HG03565 (cell line): ENCODE data around the gene DNAJC16.
"Not testable (repeated sequence)": the region's sequence is repeated elsewhere in the genome, so short reads cannot be mapped to it uniquely, and the experiment has no call there.

Source experiments
- ATAC-seq: cut with Tn5 transposase; IDR thresholded peaks from one replicate; pipeline ENCODE4 v1.9.1; 2021; ENCODE audit warnings: mild to moderate bottlenecking, moderate library complexity; ENCODE audit not compliant: unreplicated experiment

The DNAJC16 gene

DNA sequence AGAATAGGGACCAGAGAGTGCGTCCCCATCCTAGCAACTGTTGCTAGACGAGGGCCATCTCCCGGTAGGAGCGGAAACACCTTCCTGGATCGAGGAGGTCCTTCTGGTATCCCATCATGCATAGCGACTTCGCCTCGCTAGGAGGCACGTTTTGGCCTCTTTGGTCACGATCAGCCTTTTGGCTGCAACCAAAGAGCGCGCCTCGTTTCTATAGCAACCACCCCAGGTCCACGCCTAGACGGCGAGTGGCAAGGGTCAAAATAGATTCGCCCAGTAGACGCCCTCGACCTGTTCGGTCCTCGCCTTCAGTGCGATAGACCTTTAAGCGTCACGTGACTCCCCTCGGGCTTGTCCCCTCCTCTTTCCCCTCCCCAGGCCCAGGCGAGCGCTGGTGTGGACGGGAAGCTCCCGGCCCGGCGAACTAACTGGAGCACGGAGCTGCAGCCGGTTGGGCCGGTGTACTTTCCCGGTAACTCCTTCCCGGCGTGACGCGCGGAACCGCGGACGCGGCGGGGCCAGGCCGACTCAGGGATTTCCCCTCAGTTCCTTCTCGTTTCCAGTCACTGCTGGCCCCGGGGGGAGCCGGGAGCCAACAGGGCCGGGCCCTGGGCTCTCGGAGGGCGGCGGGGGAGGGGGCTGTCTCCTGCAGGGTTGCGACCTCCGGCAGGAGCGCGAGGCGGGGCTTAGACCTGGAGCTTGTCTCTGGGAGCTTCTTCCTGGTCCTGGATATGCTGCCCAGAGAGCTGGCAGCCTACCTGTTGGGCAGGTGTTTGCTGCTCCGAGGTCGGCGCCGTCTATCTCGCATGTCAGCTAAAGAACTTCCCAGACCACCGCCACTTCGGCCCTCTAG is at the start of gene DNAJC16:
Gene DNAJC16 (plus strand): TSS at position 359 of the 850 bp plus-strand sequence. CDS start 2,258 bp downstream, outside the sequence.
- ATAC-seq = peak; percentile 58

DNA sequence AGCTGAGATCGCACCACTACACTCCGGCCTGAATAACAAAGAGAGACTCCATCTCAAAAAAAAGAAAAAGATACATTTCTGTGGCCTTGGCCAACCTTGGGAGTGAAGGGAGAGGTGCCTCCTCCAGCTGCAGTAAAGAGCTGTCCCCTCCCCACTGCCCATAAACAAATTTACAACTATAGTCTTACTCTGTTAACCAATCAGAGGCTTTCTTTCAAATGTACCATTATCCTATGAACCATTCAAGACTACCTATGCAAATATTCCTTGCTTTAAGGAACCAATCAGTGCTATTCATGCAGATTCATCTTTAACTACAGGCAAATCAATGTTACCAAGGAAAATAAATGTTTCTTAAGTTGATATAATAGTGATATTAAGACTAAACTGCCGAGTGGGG is 49.7 kb upstream of the DNAJC16 start:
- ATAC-seq = no peak

DNA sequence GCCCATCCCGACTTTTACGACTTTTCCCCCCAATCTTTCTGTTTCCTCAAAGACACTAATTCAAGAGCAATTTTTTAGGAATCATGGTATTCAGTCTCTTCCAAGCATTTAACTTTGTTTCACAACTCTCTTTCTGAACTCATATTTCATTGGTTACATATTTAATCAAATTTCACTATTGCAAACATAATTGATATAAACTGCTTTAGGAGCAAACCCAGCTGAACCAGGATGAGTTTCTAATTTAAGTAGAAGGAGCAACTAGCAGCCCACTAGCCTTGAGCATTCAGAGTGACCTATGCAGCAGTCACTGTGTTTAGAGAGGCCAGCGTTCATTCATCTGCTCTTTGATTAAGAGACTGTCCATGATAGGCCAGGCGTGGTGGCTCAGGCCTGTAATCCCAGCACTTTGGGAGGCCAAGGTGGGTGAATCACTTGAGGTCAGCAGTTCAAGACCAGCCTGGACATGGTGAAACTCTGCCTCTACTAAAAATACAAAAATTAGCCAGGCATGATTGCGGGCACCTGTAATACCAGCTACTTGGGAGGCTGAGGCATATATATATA is 48.9 kb upstream of the DNAJC16 start:
- no peak for ATAC-seq

DNA sequence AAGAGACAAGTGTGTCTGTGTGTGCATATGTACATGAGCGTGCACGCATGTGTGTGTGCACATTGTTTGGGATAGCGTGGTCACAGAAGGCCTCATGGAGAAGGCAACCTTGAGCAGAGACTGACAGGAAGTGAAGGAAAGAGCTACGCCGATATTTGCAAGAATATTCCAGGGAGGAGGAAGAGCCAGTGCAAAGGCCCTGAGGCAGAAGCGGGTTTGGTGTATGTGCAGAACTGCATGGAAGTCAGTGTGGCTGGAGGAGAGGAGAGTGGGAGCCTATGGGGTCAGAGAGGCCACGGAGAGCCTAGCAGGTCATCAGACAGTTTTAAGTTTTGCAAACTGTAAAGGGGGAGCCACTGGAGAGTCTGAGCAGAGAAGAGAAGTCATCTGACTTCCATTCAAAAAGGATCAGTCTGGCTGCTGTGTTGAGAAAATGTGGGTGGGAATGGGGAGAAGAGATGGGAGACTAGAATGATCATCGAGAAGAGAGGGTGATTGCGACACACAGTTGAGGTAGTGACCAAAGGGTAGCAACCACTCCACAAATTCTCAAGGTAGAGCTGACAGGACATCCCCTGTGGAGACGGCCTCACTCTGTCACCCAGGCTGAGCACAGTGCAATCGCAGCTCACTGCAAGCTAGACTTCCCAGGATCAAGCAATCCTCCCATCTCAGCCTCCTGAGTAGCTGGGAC is 46.8 kb upstream of the DNAJC16 start:
- ATAC-seq = no peak

DNA sequence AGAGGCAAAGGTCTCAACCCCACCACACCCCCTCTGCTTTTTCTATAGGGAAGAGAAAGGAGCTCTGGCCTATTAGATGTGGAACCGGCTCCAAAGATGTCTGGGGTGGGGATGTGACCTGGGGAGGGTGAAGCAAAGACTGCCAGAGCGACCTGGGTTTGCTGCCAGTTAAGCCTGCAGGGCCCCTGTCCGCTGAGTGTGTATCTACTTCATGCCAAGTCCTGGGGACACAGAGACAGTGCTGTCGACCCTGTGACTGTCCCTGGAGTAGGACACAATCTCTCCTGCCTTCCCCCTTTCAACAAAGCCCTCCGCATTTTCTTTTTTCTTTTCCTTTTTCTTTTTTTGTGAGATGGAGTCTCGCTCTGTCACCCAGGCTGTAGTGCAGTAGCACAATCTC is 44.2 kb upstream of the DNAJC16 start:
- not testable (repeated sequence) for ATAC-seq

DNA sequence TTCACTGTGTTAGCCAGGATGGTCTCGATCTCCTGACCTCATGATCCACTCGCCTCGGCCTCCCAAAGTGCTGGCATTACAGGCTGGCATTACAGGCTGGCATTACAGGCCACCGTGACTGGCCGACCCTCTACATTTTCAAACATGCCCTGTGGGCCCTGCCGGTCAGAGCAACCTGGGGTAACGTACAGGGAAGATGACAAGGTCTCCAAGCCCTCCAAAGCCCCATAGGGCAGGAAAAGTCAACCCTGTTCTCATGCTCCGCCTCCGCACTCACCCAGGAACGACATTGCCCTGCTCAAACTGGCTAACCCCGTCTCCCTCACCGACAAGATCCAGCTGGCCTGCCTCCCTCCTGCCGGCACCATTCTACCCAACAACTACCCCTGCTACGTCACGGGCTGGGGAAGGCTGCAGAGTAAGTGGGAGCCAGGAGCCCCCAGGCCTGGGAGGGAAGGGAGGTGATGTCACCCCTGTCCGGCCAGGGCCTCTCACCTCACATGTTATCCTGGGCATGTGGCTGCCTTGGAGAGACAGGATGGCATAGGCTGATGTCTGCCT is 43.6 kb upstream of the DNAJC16 start:
- not testable (repeated sequence) for ATAC-seq

DNA sequence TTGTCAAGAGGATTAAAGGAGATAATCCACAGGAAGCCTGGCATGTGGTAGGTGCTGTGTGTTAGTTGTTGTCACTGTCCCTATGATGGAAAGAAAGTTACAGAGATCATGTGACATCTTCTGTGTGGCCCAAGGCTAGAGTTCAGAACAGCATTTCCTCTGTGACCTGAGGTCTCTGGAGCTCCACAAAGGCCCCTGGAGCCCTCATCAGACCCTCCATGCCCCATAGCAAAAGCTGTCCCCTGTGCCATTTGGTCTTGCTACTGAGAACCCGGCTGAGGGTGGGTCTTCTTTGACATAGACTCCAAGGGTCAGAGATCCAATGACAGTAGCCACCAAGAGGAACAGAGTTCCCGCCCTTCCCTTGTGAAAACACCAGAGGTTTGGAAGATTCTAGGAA is 42.7 kb upstream of the DNAJC16 start:
- ATAC-seq = no peak

DNA sequence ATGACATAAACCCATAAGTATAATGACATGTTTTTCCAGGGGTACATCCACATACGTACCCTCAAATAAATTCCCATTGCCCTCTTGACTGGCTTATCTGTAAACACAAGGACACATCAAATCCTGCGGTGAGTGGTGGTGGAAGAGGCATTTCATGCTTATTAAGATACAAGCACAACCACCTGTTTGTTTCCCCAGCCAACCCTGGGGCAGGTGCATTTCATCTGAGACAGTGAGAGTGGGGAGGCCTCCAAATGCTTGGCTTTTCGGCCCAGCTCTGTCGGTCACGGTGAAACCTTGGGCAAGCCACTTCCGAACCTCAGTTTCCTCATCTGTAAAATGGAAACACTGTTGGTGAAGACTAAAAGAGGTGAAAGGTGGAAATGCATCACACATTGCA is 42.2 kb upstream of the DNAJC16 start:
- ATAC-seq = not testable (repeated sequence)

DNA sequence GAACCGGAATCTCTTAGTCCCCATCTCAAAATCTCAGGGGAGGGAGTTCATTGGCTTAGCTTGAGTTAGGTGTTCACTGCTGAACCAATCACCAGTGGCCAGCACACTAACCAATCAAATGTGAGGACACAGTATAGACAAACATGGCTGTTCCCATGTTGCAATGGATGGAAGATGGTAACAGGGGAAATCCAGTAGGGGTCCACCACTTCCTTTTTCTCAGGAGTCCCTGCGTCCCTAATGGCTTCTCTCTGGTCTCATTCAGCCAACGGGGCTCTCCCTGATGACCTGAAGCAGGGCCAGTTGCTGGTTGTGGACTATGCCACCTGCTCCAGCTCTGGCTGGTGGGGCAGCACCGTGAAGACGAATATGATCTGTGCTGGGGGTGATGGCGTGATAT is 41.0 kb upstream of the DNAJC16 start:
- no peak for ATAC-seq

DNA sequence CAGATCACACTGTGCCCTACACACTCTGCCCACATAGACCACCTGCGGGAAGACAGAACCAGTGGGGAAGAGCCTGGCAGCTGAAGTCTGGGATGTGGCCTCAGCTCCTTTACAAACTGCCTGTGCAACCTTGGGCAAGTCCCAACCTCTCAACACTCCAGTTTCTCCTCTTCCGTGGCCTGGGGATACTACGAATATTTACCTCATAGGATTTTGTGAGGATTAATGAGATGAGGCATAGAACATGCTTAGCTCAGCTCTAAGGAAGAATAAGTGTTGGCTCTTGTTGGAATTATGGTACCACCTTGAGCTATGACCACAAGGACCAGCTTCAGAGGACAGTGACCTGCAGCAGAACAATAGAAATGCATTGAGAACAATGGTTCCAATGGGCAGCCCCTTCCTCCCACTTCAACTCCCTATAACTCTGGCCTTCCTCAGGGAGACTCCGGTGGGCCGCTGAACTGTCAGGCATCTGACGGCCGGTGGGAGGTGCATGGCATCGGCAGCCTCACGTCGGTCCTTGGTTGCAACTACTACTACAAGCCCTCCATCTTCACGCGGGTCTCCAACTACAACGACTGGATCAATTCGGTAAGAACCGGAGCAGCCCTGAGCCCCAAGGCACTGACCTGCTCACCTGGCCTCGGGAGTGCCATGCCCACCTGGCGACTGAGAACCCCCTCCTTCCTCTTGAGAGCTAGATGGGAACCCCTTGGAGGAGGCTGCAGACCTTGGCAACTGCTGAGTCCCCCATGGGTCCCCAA is 39.6 kb upstream of the DNAJC16 start:
- ATAC-seq = not testable (repeated sequence)

DNA sequence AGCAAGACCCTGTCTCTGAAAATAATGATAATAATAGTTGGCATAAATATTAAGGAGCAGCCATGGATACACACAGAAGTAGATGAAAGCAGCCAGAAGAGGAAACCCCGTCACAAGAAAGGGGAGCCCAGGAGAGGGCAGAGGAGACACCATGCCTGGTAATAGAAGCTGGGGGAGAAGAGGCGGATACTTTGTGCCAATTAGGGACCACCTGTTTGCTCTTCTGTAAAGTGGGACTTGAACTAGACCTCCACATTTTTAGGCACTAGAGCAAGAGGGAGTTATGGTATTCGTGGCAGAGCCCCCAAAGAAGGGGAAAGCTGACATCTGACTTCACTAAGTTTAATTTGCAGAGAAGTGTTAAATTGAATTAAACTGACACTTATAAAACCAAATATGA is 38.3 kb upstream of the DNAJC16 start:
- no peak for ATAC-seq

DNA sequence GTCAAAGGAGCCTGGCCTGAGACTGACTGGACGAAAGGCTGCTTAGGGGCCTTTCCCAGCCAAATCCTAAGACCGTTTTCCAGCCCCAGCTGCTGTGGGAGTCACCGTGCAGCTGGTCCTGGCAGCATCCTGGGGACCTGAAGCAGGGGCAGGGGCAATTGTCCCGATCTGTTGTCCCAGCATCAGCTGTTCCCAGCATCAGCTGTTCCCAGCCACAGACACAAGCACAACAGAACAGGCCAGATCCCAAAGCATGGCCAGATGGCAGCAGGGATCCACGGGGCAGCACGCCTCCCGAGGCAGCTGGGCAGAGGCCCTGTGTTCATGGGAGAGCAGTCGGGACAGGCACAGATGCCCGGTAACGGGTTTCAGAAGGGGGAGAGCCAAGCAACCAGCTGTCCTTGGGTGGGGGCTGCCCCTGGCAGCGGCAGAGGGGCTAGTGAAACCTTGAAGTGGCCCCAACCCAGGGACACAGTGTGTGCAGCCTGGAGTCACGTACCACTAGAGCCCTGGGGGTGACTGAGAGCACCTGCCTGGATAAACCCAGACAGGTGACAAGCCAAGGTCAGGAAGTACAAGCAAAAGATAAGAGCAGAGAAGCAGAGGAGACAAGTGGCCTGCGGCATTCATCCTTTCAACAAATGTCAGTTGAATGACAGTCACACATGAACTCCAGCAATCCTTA is 37.5 kb upstream of the DNAJC16 start:
- no peak for ATAC-seq

DNA sequence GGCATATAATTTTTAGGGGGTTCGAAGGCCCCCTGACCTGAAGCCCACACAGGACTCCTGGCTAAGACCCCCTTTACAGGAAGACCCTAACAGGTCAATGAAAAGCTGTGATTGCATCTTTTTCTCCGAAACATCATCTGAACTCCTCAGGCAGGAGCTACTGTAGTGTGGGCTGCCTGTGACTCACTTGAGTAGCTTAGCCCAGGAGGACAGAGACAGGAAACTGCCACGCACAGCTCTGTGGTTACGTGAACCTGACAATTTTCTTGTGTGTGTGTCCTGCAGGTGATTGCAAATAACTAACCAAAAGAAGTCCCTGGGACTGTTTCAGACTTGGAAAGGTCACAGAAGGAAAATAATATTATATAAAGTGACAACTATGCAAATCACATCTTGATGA is 35.6 kb upstream of the DNAJC16 start:
- ATAC-seq = not testable (repeated sequence)

DNA sequence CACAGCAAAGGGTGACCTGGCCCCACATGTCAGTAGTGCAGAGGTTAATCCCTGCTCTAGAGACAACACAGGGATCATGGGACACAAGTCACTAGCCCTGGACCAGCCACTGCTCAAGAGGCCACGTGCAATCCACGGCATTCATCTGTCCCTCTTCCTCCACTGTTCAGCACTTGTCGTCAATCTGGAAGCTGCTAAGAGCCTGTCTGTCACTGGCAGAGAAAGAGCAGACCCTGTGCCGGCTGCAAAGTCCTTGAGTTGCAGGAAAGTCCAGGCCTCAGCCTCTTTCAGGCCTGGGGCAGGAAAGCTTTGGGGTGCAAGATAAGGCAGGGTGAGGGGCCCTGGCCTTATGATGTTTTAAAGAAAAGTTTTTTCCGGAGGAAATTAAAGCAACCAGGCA is 34.1 kb upstream of the DNAJC16 start:
- ATAC-seq = no peak

DNA sequence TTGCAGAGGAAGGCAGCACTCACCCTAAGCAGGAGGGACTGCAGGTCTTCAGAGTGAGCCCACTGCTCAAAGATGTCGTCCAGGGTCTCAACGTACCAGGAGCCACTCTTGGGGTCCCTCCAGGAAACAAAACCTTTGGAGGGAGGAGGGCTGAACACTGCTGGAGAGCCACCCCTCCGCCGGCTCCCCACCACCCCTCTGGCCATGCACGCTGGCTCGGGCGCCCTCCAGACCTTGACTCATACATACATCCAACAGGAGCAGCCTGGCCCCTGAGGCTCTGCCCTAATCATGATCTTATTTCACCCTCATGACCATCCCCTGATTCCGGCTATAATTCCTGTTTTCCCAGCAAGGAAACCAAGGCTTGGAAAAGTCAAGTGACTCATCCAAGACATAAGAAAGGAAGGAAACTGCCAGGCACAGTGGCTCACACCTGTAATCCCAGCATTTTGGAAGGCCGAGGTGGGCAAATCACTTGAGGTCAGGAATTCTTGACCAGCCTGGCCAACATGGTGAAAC is 32.7 kb upstream of the DNAJC16 start:
- ATAC-seq = no peak

DNA sequence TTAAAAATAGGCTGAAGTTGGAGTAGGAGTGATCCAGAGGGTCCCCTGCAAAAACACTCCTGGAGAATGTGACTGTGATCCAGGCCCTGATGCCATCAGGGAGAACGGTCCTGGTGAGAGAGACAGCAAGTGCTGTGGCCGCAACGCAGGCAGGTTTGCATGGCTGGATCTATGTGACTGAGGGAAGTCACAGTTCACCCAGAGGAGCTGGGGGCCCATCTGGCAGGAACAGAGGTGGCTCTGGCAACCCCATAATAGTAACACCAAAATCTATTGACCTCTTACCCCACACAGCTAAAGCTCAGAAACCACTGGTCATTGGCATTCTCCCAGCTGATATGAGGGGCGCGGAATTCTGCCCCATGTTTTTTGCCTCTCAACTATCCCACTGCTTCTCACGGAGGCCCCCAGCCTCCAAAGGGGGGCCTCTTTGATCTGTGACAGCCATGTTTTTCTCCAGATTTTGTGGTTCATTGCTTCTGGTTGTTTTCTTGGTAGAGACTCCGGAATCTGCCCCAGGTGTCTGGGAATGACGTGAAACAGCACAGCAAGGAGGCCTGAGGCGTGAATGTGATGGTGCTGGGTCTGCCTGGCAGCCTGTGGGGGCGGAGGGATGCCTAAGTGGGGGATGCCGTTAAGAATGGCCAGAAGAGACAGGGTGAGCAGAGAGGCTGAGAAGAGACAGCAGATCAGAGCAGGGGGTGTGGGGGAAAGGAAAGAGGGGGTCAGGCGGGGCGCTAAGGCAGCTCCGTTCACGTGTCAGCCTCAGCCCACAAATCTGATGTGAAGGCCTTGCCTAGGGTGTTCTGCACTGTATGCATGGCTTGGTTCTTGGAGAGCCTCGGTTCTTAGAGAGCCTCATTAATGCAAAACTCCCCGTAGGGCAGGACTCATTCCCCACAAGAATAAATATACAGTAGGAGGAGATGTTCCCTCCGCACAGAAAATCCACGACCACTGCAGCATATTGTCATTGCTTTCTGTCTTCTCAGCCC is 26.2 kb upstream of the DNAJC16 start:
- no peak for ATAC-seq

DNA sequence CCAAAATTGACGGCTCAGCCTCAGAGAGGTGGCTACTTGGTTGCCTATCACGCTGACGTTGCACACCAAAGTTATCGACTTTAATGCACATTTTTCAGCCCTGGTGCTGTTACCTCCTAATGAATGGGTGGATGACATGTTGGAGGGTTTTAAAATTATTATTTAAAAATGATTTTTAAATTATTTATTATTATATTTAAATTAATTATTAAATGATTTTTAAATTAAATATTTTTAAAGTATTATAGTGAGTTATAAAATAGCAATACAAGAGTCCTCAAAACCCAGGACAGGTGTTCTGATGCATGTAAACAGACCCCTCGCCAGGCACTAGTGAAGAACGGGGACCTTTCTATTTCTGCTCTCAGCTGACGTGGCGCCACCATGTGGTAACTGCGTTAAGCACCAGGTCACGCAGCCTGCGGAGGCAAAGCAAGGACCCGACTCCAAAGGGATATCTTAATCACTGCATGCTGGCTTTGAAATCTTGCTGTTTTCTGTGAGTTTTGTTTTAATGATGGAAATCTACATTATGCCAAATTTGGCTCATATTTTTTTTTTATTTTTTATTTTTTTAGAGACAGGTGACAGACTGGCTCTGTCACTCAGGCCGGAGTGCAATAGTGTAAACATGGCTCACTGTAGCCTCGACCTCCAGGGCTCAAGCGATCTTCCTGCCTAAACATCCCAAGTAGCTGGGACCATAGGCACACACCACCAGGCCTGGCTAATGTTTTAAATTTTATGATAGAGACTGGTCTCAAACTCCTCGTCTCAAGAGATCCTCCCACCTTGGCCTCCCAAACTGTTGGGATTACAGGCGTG is 25.2 kb upstream of the DNAJC16 start:
- no peak for ATAC-seq

DNA sequence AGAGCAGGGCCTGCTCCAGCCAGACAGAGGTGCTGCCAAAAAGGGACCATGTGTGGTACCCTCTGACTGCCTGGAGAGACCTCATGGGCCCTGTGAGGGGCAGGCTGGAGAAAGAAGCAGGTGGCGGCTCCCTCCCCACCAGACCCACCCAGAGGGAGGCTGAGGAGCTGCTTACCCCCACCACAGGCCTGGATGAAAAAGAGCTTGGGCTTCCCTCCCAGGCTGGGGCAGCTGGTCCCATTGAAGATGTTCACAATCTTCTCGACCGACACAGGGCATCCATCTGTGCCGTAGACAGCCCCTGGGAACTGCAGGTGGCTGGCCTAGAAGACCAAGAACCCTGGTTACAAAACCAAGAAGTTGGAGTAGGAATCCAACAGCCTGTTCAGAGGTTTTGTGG is 22.2 kb upstream of the DNAJC16 start:
- ATAC-seq = no peak
